HG03045 (cell line): Measurements from ENCODE around the gene ESRRG.

Experiments used
- ATAC-seq: cut with Tn5 transposase; IDR thresholded peaks from one replicate; pipeline ENCODE4 v1.9.1; 2021; ENCODE audit warnings: mild to moderate bottlenecking, moderate library complexity; ENCODE audit not compliant: unreplicated experiment

The ESRRG gene

DNA sequence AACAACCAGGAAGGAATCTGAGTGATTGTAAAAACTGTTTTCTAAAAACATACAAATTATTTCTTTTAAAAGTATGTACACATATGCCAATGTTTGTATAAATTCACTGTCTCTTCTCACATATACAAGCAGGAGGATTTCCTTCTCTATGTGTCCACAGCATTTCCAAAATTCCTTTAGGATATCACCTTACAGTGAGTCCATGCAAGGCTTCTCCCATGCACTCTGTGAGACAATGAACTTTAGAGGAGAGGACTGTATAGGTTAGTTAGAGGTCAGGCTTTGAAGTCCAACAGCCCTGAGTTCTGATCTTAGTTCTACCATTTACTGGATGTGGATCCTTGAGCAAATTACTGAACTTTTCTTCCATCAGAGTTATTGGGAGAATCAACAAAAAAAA, 265.9 kb downstream of the ESRRG start:
- ATAC-seq = no peak

DNA sequence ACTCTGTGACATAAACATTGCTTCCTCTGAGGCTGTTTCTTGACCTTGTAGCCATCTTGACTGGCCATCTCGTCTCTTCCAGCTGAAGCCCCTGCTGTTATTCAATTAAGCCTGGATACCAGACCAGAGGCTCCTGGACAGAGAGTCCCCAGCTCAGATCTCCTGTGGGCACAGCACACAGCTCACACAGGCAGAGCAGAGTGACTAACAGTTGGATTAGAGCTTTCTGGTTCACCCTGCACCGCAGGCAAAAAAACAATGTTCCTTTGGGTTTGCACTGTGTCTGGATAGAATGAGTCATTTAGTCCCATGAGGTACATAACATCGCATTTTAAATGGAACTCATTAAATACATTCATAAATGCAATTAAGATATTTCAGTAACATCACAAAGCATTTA, 266.5 kb downstream of the ESRRG start:
- ATAC-seq = no peak

DNA sequence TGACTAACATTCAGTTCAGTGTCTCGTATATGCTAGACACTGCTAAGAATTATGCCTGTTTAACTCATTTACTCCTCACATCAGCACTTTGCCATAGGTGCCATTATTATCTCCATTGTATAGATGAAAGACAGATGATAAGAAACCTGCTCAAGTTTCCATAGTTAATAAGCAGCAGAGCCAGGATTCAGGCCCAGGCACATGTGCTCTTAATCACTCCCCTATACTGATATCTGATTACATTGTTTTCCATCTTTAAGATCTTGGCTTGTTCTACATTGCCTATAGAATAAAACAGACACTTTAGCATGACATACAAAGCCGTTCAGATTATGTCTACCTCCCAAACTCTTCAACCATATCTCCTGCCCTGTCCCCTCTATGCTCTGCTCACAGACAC, 269.5 kb downstream of the ESRRG start:
- ATAC-seq = no peak
